GM12875 (cell line): ENCODE measurements around the gene ELMOD3.
"Not testable (repeated sequence)": the region's sequence is repeated elsewhere in the genome, so short reads cannot be mapped to it uniquely, and the experiment has no call there.

ENCODE experiments used
- H3K4me3 ChIP-seq: one replicate; pipeline ENCODE4 v1.5.1; 2011; ENCODE audit warnings: low read depth, low read length, control low read depth
- TF ChIP-seq, protein P1 (sequence below): IDR thresholded peaks from 2 replicates; pipeline ENCODE4 v1.5.1; 2011; ENCODE audit warnings: low read depth, mild to moderate bottlenecking, control low read depth, inconsistent platforms, low read length, moderate library complexity, borderline replicate concordance; ENCODE audit not compliant: insufficient read depth

Gene ELMOD3

DNA sequence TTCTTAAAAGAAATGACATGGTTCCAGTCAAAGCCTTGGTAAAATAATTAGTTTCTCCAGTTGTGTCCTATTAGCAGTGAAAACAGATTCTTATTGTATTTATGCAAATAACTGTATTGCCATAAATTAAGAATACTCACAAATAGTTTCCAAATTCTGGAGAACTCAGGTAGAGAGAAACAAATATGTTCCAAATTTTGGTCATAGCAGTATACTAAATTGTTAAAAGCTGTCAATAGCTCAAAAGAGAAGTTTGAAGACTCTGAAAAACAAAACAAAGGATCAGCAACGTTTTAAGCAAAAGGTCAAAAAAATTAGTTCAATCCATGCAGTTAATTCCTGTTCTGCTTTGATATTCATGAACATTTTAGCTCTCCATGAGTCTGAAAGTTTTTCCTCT lies 25.5 kb downstream of the ELMOD3 start:
- TF ChIP-seq, protein P1, sequence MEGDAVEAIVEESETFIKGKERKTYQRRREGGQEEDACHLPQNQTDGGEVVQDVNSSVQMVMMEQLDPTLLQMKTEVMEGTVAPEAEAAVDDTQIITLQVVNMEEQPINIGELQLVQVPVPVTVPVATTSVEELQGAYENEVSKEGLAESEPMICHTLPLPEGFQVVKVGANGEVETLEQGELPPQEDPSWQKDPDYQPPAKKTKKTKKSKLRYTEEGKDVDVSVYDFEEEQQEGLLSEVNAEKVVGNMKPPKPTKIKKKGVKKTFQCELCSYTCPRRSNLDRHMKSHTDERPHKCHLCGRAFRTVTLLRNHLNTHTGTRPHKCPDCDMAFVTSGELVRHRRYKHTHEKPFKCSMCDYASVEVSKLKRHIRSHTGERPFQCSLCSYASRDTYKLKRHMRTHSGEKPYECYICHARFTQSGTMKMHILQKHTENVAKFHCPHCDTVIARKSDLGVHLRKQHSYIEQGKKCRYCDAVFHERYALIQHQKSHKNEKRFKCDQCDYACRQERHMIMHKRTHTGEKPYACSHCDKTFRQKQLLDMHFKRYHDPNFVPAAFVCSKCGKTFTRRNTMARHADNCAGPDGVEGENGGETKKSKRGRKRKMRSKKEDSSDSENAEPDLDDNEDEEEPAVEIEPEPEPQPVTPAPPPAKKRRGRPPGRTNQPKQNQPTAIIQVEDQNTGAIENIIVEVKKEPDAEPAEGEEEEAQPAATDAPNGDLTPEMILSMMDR, result no peak

GRCh38 chr2:85383151-85383550 lies 28.6 kb downstream of the ELMOD3 start:
- H3K4me3 ChIP-seq, result not testable (repeated sequence)

More for the DNA sequence above, 25.5 kb downstream of the ELMOD3 start:
- H3K4me3 ChIP-seq, result no peak overlapping the region

GRCh38 chr2:85383850-85384249 lies 29.3 kb downstream of the ELMOD3 start:
- TF ChIP-seq, protein P1, result no peak

GRCh38 chr2:85385746-85386145 lies 31.2 kb downstream of the ELMOD3 start:
- TF ChIP-seq, protein P1, result no peak
- no peak overlapping the region for H3K4me3 ChIP-seq

More at GRCh38 chr2:85383850-85384249, 29.3 kb downstream of the ELMOD3 start:
- H3K4me3 ChIP-seq, result no peak overlapping the region

- TF ChIP-seq, protein P1, result no peak
- H3K4me3 ChIP-seq, result no peak overlapping the region
Measured at GRCh38 chr2:85387754-85388153, 33.2 kb downstream of the ELMOD3 start.

DNA sequence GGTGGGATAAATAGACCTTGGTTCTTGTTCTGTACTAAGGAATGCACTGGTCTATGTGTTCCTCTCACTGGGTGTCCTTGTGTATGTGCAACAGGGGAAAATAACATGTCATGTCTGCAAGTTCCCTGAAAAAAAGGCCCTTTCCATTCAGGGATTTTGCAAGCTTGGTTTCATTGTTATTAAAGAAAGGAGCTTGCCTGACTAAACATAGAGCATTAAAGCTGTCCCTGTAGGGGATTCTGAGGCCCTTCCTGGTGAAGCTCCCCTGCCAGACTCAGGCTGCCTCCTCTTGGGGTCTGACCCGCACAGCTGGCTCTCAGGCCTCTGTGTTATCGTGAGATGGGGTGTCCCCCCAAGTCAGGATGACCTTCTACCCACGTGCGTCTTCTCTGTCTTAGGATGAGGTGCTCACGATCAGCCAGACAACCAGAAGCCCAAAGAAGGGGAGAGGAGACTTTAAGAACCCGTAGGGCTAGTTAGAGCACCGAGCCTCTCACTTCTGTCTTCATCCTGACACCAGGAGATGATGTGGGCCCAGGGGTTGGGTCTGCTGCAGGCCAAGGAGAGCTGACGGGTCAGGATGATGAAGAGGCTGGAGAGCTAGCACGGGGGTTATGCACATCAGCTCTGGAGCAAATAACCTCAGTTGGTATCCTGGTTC lies 34.4 kb downstream of the ELMOD3 start:
- TF ChIP-seq, protein P1, result no peak
- no peak overlapping the region for H3K4me3 ChIP-seq

- TF ChIP-seq, protein P1, result peak; percentile 93
- no peak overlapping the region for H3K4me3 ChIP-seq
Measured at GRCh38 chr2:85390941-85391669, 36.5 kb downstream of the ELMOD3 start.

GRCh38 chr2:85393836-85394235 lies 39.3 kb downstream of the ELMOD3 start:
- H3K4me3 ChIP-seq, result no peak overlapping the region
- TF ChIP-seq, protein P1, result no peak
